Gastroesophageal sphincter (tissue), 3 donors: ENCODE results near the gene STS.

Source experiments
- EP300 ChIP-seq: sonication (generic); formaldehyde crosslinking; IDR thresholded peaks from one replicate; pipeline ENCODE4 v1.6.1; 2017; ENCODE audit warnings: antibody characterized with exemption, mild to moderate bottlenecking
- POLR2A ChIP-seq, 2 donors: fragments of 450-650 bp; IDR thresholded peaks; one replicate each; pipeline ENCODE4 v1.6.1; 2017; ENCODE audit warnings: antibody characterized with exemption in 2 of 2, mild to moderate bottlenecking in 2 of 2, moderate library complexity in 1 of 2
- TF ChIP-seq, protein P1 (sequence below), 4 experiments: fragments of 200-600 bp in 2 of 4; fragments of 450-650 bp in 2 of 4; sonication (generic) in 1 of 4; IDR thresholded peaks; one replicate each; pipeline ENCODE4 v1.5.1; 2017 to 2019; ENCODE audit warnings: antibody characterized with exemption in 4 of 4, mild to moderate bottlenecking in 2 of 4, moderate library complexity in 2 of 4

GRCh38 chrX:7163146-7163677, 15.7 kb downstream of the STS start:
- no peak for TF ChIP-seq POLR2A (IDR thresholded peaks at IDR 0.05)
- TF ChIP-seq, protein P1, sequence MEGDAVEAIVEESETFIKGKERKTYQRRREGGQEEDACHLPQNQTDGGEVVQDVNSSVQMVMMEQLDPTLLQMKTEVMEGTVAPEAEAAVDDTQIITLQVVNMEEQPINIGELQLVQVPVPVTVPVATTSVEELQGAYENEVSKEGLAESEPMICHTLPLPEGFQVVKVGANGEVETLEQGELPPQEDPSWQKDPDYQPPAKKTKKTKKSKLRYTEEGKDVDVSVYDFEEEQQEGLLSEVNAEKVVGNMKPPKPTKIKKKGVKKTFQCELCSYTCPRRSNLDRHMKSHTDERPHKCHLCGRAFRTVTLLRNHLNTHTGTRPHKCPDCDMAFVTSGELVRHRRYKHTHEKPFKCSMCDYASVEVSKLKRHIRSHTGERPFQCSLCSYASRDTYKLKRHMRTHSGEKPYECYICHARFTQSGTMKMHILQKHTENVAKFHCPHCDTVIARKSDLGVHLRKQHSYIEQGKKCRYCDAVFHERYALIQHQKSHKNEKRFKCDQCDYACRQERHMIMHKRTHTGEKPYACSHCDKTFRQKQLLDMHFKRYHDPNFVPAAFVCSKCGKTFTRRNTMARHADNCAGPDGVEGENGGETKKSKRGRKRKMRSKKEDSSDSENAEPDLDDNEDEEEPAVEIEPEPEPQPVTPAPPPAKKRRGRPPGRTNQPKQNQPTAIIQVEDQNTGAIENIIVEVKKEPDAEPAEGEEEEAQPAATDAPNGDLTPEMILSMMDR (IDR thresholded peaks at IDR 0.05), result no peak
- no peak for TF ChIP-seq EP300
